Measurements from ENCODE around the gene AIPL1. TPM values are rescaled to one million over a fixed set of nuclear protein-coding genes. Genes with fewer than 3 reads are reported as not detected.

The AIPL1 gene
- total and polyA plus RNA-seq, 10 of the 15 experiments (the other 5 are each of a cell fraction or from before 2014, with no cell fraction given): not detected

DNA sequence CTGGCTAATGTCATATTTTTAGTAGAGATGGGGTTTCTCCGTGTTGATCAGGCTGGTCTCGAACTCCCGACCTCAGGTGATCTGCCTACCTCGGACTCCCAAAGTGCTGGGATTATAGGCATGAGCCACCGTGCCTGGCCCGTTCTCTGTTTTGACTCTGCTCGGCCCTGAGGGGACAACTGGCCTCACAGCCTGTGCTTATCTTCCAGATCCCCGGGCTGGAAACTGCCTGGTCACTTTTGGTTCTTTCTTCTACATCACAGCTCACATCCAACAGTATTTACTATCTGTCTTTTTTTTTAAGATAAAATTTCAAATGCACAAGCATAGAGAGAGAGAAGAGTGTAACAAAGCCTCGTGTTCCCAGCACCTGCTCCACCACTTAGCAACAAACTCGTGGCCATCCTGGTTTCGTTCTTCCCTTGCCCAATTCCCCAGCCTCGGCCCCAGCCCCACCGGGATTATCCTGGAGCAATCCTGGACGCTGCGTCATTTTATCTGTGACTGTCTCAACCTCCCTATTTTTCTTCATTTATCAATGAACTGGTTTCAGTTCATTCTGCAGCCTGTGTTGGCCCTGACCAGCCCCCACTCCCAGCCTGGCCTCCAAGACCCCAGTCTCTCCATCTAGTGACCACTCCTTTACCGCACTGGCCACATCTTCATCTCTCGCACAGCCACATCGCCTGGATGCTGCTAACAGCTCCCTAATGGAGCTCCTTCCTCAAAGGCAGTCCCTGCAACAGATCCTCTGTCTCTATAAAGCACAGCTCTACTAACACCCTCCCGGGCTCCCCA lies 30.5 kb upstream of the AIPL1 start:
- CTCF ChIA-PET: no interaction called here
- TF ChIP-seq CBX3 (IDR thresholded peaks at IDR 0.05; ENCODE audit: borderline replicate concordance, low read depth) (no peak), ZNF24 (IDR thresholded peaks at IDR 0.05) (no peak), NRF1 (conservative IDR thresholded peaks at IDR 0.05; ENCODE audit: low read depth, low read length) (no peak), SP1 (IDR thresholded peaks at IDR 0.05; ENCODE audit: low read depth, low read length) (no peak), NFIC (IDR thresholded peaks at IDR 0.05; ENCODE audit: low read depth, low read length) (no peak), POLR2A (IDR thresholded peaks at IDR 0.05; ENCODE audit: low read depth, low read length) (no peak), IKZF1 (conservative IDR thresholded peaks at IDR 0.05) (no peak)
- TF ChIP-seq, protein P1, sequence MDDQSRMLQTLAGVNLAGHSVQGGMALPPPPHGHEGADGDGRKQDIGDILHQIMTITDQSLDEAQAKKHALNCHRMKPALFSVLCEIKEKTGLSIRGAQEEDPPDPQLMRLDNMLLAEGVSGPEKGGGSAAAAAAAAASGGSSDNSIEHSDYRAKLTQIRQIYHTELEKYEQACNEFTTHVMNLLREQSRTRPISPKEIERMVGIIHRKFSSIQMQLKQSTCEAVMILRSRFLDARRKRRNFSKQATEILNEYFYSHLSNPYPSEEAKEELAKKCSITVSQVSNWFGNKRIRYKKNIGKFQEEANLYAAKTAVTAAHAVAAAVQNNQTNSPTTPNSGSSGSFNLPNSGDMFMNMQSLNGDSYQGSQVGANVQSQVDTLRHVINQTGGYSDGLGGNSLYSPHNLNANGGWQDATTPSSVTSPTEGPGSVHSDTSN (IDR thresholded peaks at IDR 0.05; ENCODE audit: insufficient replicate concordance, low read depth, low read length): no peak
- H3K9me3 ChIP-seq (replicated peaks; ENCODE audit: control insufficient read depth, insufficient read depth, low read length): no peaks in the 10 kb centered on the region
- H3K4me2 ChIP-seq (ENCODE audit: control insufficient read depth, insufficient read depth): no peak overlapping the region
- ATAC-seq (no peak), FAIRE-seq (no peak), DNase-seq (ENCODE audit: low read depth, low spot score) (no peak)
- H3K27ac ChIP-seq (ENCODE audit: control insufficient read depth, insufficient read depth): no peak overlapping the region
- WGBS (ENCODE audit: insufficient coverage, insufficient replicate concordance, low lambda C conversion rate, missing lambda C conversion rate): 41% methylated on average over 19 of the region's 19 CpGs
- H3K27me3 ChIP-seq (replicated peaks in 1 of 2; ENCODE audit: control insufficient read depth in 2 of 2, insufficient read depth in 2 of 2, low read length in 1 of 2): no peaks in the 10 kb centered on the region
- POLR2A ChIA-PET: no interaction called here
- no peak overlapping the region for H3K4me3 ChIP-seq
- RAD21 ChIA-PET (ENCODE audit: unreplicated experiment): interaction anchor here (0.6 kb wide), 1 partner anchor 358 kb away, joined by 5 read pairs; no protein-coding TSS in a partner anchor
- H2AFZ ChIP-seq (ENCODE audit: control insufficient read depth, low read depth, low read length): no peak overlapping the region
- in situ Hi-C loops (cut with MboI) (no loop called here), intact Hi-C loops (cut with micrococcal nuclease; ENCODE audit: unreplicated experiment) (no loop called here)
- H3K4me1 ChIP-seq (ENCODE audit: control insufficient read depth, insufficient read depth, low read length): peaks cover 12% of the 10 kb centered on the region
- SMC1A ChIA-PET (ENCODE audit: uncharacterized antibody, unreplicated experiment): no interaction called here
- H3K36me3 ChIP-seq (ENCODE audit: control insufficient read depth in 2 of 2, insufficient read depth in 2 of 2, low read length in 1 of 2): no peaks in the 10 kb centered on the region
- H4K20me1 ChIP-seq (ENCODE audit: control insufficient read depth, insufficient read depth): no peaks in the 10 kb centered on the region
- BruUV-seq (replicated peaks): no TSS peak
- H3K9ac ChIP-seq (ENCODE audit: control insufficient read depth, insufficient read depth, low read length): no peak overlapping the region
- H3K79me2 ChIP-seq (ENCODE audit: control insufficient read depth, insufficient read depth, low read length): no peaks in the 10 kb centered on the region
